CD4-positive, alpha-beta T cell (primary cell): ENCODE data around the gene TUBGCP6. TPM values are rescaled to one million over a fixed set of nuclear protein-coding genes. Genes with fewer than 3 reads are reported as not detected.
A peak's percentile ranks its signal among the peaks of the same experiment; 100 is the strongest.

Source experiments
- ATAC-seq: fragments of 200-7000 bp; cut with Tn5 transposase; one replicate; pipeline ENCODE4 v1.10.0; 2022; ENCODE audit warnings: mild to moderate bottlenecking; ENCODE audit not compliant: poor library complexity
- CTCF ChIA-PET: fragments of 350-600 bp; sonication (Branson Sonifier 250); formaldehyde crosslinking; loops from one replicate; lab custom pipeline; 2021; ENCODE audit warnings: antibody characterized with exemption, inconsistent platforms; lab: Charles Lee
- POLR2A ChIA-PET: fragments of 350-600 bp; sonication (Branson Sonifier 250); formaldehyde crosslinking; loops from one replicate; lab custom pipeline; 2021; ENCODE audit warnings: antibody characterized with exemption, inconsistent platforms; lab: Charles Lee
- DNase-seq, 14 experiments: peaks; one replicate each; pipeline ENCODE4 v3.0.0-alpha.2; 2013 to 2020; ENCODE audit warnings: mixed read lengths in 2 of 14
- H3K27ac ChIP-seq, 2 donors: one replicate each; pipeline versions ENCODE4 v1.5.1 to v1.7.0; 2013; ENCODE audit warnings: low read length in 2 of 2, low read depth in 1 of 2, mild to moderate bottlenecking in 1 of 2
- H3K27me3 ChIP-seq, 2 experiments: 1 replicate in 1 of 2; 2 replicates in 1 of 2; pipeline versions ENCODE4 v1.6.1 to v1.7.0; 2013; ENCODE audit warnings: low read length in 2 of 2, control low read depth in 1 of 2, mild to moderate bottlenecking in 1 of 2, moderate library complexity in 1 of 2; ENCODE audit not compliant: insufficient read depth in 2 of 2, control insufficient read depth in 1 of 2
- H3K36me3 ChIP-seq: one replicate; pipeline ENCODE4 v1.6.1; 2013; ENCODE audit warnings: low read length, control low read depth; ENCODE audit not compliant: insufficient read depth
- H3K4me1 ChIP-seq: one replicate; pipeline ENCODE4 v1.6.1; 2013; ENCODE audit warnings: low read length, control low read depth; ENCODE audit not compliant: insufficient read depth
- H3K4me3 ChIP-seq: one replicate; pipeline ENCODE4 v1.5.1; 2013; ENCODE audit warnings: mild to moderate bottlenecking, low read length, moderate library complexity
- H3K9me3 ChIP-seq, 2 experiments: 1 replicate in 1 of 2; 2 replicates in 1 of 2; pipeline versions ENCODE4 v1.6.1 to v1.7.0; 2013; ENCODE audit warnings: low read length in 2 of 2, mild to moderate bottlenecking in 2 of 2, control low read depth in 1 of 2, moderate library complexity in 1 of 2; ENCODE audit not compliant: control insufficient read depth in 1 of 2, insufficient read depth in 1 of 2
- H3K27ac Mint-ChIP-seq: one replicate; pipeline ENCODE4 v1.8.0; 2020; ENCODE audit warnings: mixed read lengths
- H3K27me3 Mint-ChIP-seq: one replicate; pipeline ENCODE4 v1.8.0; 2021; ENCODE audit warnings: mixed read lengths
- H3K36me3 Mint-ChIP-seq: one replicate; pipeline ENCODE4 v1.8.0; 2021; ENCODE audit warnings: low read depth, mixed read lengths
- H3K4me1 Mint-ChIP-seq: one replicate; pipeline ENCODE4 v1.8.0; 2021; ENCODE audit warnings: low read depth, mixed read lengths
- H3K4me3 Mint-ChIP-seq: one replicate; pipeline ENCODE4 v1.8.0; 2020; ENCODE audit warnings: mild to moderate bottlenecking, mixed read lengths
- H3K9me3 Mint-ChIP-seq: one replicate; pipeline ENCODE4 v1.8.0; 2020; ENCODE audit warnings: mixed read lengths
- intact Hi-C, 2 experiments: fragments of 100-400 bp; cut with DNase I in 1 of 2; cut with micrococcal nuclease in 1 of 2; formaldehyde crosslinking; loops; one replicate each; pipeline versions ENCODE4 v1.15.1 to v1.9.0; 2023 to 2025; cut with DNase I, micrococcal nuclease
- total RNA-seq, 174 experiments: library from RNA in 2 of 174; stranded (reverse) in 2 of 174; gene quantifications; one replicate each; pipeline ENCODE4 v1.2.3 and lab custom pipeline; 2021 to 2026
- TF ChIP-seq, protein P1 (sequence below): fragments of 200-600 bp; IDR thresholded peaks from one replicate; pipeline ENCODE4 v1.8.0; 2022; ENCODE audit warnings: antibody characterized with exemption, mild to moderate bottlenecking

The TUBGCP6 gene
- total RNA-seq, 2 experiments from 2014 or later = 124 to 126 TPM

DNA sequence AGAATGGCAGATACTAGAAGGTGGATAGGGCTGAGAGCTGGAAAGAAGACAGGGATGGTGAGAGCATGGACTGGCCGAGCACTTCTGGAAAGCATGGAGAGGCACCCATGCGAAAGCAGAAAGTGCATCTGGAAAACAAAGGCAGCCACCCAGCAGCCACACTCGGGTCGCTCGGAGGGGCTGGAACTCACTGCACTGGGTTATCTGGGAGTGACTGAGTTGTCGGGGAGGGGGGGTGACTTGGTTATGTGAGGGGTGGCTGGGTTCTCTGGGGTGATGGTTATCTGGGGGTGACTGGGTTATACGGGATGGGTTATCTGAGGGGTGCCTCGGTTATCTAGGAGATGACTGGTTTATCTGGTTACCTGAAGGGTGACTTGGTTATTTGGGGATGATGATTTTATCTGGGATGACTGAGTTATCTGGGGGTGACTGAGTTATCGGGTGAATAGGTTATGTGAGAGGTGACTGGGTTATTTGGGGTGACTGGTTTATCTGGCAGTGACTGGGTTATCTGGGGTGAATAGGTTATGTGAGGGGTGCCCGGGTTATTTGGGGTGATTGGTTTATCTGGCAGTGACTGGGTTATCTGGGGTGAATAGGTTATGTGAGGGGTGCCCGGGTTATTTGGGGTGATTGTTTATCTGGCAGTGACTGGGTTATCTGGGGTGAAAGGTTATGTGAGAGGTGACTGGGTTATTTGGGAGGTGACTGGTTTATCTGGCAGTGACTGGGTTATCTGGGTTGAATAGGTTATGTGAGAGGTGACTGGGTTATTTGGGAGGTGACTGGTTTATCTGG lies 76.9 kb downstream of the TUBGCP6 start:
- Mint-ChIP-seq H3K4me1 (peaks cover 10% of the 10 kb centered on the region), H3K36me3 (no peaks in the 10 kb centered on the region), H3K9me3 (no peaks in the 10 kb centered on the region), H3K27me3 (peaks cover 50% of the 10 kb centered on the region), H3K4me3 (peak overlapping the region; percentile 35), H3K27ac (no peak overlapping the region)
- H3K9me3 ChIP-seq = peaks cover 0 to 24% of the 10 kb centered on the region in 2 experiments
- no peak overlapping the region for H3K27ac ChIP-seq
- no peak overlapping the region for H3K4me3 ChIP-seq
- ChIA-PET CTCF (no interaction called here), POLR2A (no interaction called here)
- H3K4me1 ChIP-seq = peaks cover 12% of the 10 kb centered on the region
- no peaks in the 10 kb centered on the region for H3K36me3 ChIP-seq
- no peak for ATAC-seq
- DNase-seq = no peak
- H3K27me3 ChIP-seq = peaks cover 22 to 33% of the 10 kb centered on the region in 2 experiments
- TF ChIP-seq, protein P1, sequence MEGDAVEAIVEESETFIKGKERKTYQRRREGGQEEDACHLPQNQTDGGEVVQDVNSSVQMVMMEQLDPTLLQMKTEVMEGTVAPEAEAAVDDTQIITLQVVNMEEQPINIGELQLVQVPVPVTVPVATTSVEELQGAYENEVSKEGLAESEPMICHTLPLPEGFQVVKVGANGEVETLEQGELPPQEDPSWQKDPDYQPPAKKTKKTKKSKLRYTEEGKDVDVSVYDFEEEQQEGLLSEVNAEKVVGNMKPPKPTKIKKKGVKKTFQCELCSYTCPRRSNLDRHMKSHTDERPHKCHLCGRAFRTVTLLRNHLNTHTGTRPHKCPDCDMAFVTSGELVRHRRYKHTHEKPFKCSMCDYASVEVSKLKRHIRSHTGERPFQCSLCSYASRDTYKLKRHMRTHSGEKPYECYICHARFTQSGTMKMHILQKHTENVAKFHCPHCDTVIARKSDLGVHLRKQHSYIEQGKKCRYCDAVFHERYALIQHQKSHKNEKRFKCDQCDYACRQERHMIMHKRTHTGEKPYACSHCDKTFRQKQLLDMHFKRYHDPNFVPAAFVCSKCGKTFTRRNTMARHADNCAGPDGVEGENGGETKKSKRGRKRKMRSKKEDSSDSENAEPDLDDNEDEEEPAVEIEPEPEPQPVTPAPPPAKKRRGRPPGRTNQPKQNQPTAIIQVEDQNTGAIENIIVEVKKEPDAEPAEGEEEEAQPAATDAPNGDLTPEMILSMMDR = no peak
- intact Hi-C loops = no loop called here

Other genes starting within 250 kb of the TUBGCP6 start
- not detected for gene IL17REL, start 232.3 kb downstream of the TUBGCP6 start, total RNA-seq
- not detected for gene TTLL8, start 186.7 kb downstream of the TUBGCP6 start, total RNA-seq
- gene MLC1, start 159.6 kb downstream of the TUBGCP6 start, total RNA-seq = under 1 TPM in 1 of 2 experiments, not detected in 1; 0.16 TPM
- not detected for gene MOV10L1, start 155.0 kb downstream of the TUBGCP6 start, total RNA-seq
- under 1 TPM; 0.11 to 0.16 TPM for gene PANX2, start 74.3 kb downstream of the TUBGCP6 start, total RNA-seq
- 100 to 1,000 TPM; 184 to 193 TPM for gene TRABD, start 59.1 kb downstream of the TUBGCP6 start, total RNA-seq
- 10 to 100 TPM; 26.0 to 26.1 TPM for gene SELENOO, start 44.0 kb downstream of the TUBGCP6 start, total RNA-seq
- 10 to 100 TPM; 87.3 to 88.7 TPM for gene HDAC10, start 6.2 kb upstream of the TUBGCP6 start, total RNA-seq
- 1 to 10 TPM; 1.2 to 1.3 TPM for gene MAPK12, start 16.7 kb upstream of the TUBGCP6 start, total RNA-seq
- 1 to 10 TPM; 4.2 to 4.9 TPM for gene MAPK11, start 25.4 kb upstream of the TUBGCP6 start, total RNA-seq
- gene PLXNB2, start 62.6 kb upstream of the TUBGCP6 start, total RNA-seq = 1 to 10 TPM; 2.8 to 3.9 TPM
- gene DENND6B, start 82.0 kb upstream of the TUBGCP6 start, total RNA-seq = 1 to 10 TPM; 1.8 to 1.9 TPM
- gene PPP6R2, start 98.3 kb upstream of the TUBGCP6 start, total RNA-seq = 10 to 100 TPM; 47.1 to 48.0 TPM
- 100 to 1,000 TPM; 220 to 227 TPM for gene SBF1, start 230.0 kb upstream of the TUBGCP6 start, total RNA-seq
- 1 to 10 TPM; 1.1 to 1.6 TPM for gene ADM2, start 236.5 kb upstream of the TUBGCP6 start, total RNA-seq
- gene MIOX, start 241.8 kb upstream of the TUBGCP6 start, total RNA-seq = not detected